HG03439 (cell line): ENCODE data around the gene CIB1.
"Not testable (repeated sequence)": the region's sequence is repeated elsewhere in the genome, so short reads cannot be mapped to it uniquely, and the experiment has no call there.

Source experiments
- ATAC-seq: cut with Tn5 transposase; IDR thresholded peaks from one replicate; pipeline ENCODE4 v1.9.1; 2021; ENCODE audit warnings: mild to moderate bottlenecking, moderate library complexity; ENCODE audit not compliant: unreplicated experiment

The CIB1 gene

DNA sequence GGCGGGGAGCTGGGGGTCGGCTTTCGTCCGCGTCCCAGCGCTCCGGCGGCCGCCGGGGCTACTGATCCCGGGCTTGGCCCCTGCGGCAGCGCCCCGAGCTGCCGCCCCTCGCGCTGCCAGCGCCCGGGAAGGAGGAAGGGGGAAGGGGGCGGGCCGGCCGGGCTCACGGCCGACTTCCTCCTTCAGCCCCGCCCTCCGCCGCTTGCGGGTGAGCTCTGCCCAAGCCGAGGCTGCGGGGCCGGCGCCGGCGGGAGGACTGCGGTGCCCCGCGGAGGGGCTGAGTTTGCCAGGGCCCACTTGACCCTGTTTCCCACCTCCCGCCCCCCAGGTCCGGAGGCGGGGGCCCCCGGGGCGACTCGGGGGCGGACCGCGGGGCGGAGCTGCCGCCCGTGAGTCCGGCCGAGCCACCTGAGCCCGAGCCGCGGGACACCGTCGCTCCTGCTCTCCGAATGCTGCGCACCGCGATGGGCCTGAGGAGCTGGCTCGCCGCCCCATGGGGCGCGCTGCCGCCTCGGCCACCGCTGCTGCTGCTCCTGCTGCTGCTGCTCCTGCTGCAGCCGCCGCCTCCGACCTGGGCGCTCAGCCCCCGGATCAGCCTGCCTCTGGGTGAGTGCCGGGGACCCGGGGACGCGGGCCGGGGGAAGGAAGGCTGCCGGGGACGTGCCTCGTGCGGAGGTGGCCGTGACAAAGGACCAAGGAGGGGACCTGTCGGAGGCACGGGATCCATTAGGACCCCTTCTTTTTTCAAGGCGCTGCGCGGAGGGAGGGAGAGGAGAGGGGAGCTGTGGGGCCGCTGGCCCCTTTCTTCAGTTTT, 32.4 kb downstream of the CIB1 start, which contains the start of gene SEMA4B:
Gene SEMA4B (plus strand): TSS at position 201 of the 814 bp plus-strand sequence. CDS start 249 bp downstream, at position 450.
- peak; percentile 69 for ATAC-seq

DNA sequence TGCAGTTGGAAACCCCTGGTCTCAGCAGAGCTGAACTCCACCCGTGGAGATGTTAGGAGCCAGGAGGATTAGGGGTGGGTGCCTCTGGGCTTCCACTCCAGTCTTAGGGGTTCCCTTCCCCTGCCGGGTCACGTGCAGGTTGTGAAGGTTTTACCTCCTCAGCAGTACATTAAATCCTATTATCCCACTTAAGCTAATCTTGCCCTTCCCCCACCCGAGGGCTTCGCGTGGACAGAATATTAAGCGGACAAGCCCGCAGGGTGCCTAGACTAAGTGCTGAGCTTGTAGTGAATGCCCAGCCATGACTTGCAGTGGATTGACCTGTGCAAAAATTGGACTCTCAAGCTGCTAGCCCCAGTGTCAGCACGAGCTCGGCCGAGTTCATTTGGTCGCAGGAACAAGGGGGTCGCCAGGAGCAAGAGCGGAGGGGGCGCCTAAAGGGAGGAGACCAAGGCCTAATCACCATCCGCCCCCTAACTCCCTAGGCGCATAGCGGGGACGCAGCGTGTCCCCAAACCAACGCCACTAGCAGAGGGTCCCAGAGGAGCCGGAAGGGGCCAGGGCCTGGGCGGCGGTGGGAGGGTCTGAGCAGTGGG, 33.1 kb downstream of the CIB1 start:
- no peak for ATAC-seq

DNA sequence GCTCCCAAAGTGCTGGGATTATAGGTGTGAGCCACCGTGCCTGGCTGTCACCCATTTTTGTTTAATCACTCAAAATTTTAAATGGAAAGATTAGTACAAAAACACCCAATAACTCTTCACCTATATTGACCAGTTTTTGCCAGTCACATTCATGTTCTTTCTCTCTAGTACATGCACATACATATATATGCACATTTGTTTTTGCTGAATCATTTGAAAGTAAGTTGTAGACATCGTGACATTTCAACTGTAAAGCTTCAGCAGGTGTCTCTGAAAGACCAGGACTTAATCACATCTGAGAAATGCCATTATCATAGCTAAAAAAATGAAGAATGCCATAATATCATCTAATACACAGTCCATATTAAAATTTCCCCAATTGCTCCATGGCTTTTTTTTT, 39.1 kb downstream of the CIB1 start:
- ATAC-seq = no peak

DNA sequence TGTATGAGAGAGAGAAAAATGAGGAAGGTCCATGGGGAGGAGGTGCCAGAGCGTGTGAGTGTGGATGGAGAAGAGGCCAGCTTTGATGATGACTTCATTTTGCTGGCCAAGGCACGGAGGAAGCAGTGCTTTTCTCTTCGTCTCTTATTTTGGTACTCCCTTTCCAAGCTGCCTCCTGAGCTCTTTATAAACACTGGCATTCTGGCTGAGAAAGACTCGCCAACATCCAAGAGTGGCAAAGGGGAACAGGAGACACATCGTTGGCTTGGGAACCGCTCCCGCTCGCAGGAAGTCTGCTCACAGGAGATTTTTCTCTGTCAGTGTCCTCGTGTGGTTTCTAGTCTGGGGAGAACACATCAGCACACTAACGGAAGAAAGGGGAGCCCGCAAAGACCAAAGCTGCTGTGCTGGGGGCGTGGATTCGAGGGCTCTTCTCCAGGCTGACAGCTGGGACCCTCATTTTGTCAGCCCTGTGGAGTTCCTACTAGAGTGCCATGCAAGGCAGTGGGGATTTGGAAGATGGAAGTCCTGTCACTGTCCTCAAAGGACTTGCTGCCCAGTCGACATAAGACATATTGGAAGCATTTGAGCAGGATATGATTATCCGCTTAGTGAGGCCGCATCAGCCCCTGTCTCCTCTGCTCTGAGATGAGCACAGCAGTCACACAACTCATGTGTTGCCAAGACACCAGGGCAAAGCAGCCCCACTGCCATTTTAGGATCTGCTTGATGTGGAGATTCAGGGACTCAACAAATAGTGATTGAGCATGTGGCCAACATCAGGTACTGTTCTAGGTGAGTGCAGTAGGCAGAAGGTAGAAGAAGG, 40.6 kb downstream of the CIB1 start:
- no peak for ATAC-seq

DNA sequence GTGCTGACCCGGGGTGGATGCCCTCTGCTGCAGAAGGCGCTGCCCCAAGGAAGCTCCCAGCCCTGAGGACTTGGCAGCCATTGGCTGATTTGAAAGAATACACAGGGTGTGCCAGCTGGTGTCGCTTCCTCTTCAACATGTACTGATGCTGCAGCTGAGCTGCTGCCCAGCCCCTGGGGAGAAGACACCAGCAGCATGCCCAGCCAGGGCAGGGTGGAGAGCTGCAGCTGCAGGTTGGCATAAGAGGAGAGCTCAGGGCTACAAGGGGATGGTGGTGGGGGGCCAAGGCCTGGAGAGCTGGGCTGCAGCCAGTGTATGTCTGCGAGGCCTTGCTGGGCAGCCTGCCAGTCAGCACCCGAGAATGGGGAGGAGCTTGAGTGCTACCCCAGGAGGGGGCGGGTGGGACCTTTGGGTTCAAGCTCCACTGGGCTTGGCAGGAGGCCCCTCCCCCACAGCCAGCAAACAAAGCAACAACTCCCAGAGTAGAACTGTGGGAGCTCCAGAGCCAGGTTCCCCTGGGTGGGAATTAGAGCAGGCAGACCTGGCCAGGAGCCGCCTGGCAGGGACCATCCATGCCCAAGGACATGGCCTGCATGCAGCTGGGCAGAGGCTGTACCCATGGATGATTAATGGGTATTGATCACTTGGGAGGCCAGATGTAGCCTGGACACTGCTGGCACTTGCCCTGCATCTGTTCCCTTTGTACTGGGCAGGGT, 41.8 kb downstream of the CIB1 start:
- no peak for ATAC-seq

DNA sequence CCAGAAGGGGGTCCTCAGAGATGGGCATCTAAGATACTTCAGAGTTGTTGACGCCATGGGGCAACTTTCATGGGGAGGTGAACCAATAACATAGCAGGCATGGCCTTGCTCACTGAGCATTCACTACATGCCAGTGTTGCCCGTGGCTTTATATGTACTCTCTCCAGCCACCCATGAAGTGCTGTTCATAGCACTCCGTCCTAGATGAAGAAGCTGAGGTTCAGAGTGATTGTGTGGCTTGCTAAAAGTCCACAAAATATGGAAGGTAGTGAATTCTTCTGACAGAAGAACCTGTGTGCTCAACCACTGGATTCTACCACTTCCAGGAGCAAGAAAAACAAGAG, 42.4 kb downstream of the CIB1 start:
- peak; percentile 25 for ATAC-seq

DNA sequence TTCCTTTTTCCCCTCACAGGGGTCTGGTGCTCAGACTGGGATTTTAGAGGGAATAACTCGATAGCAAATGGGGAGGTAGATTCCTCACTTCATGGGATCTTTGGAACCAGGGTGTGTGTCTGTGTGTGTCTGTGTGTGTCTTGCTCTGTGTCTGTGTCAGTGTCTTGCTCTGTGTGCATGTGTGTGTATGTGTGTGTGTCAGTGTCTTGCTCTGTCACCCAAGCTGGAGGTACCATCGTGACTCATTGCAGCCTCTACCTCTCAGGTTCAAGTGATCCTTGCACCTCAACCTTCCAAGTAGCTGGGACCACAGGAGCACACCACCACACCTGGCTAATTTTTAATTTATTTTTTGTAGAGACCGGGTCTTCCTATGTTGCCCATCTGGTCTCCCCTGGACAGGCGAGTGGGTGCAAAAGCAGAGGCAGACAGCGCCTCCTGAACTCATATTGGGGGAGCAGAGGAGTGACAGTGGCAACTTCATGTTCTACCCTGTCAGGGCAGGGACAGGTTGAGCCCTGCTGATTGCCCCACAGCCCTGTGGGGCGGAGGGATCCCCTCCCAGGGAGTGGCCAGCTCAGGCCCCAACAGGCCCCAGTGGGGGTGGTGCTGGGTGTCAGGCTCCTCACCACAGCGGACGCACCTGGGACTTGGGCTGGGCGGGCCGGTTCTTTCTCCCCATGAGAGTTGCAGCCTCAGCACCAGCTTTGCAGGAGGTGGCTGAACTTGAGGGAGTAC, 43.0 kb downstream of the CIB1 start:
- peak; percentile 69 for ATAC-seq

DNA sequence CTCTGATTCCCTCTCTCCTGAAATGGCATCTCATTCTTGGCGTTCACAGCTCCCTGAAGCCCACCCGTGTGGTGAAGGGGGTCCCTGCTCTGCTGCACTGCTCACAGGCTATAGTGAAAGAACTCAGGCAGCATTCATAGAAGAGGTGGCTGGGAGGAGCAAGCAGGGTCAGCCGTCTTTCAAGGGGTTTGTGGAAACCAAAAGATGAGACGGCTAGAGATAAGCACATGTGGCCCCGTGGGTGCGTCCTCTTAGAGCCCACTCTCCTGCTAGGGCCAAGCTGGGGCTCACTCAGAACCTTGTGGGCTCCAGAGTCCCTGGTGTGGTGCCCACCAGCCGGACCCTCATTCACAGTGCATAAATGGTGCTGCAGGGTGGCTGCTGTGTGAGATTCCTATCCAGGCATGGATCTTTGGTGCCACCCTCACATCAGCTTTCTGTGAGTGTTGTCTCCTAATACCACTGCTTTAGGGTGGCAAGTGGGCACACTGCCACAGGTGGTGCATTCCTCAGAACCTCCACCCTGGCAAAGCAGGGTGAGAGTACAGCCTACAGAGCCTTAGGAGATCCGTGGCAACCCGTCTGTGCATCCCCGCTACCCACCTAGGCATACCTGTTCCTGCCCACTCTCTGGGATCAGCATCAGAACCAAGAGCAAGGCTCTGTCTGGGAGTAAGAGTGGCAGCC, 43.8 kb downstream of the CIB1 start:
- ATAC-seq = no peak

DNA sequence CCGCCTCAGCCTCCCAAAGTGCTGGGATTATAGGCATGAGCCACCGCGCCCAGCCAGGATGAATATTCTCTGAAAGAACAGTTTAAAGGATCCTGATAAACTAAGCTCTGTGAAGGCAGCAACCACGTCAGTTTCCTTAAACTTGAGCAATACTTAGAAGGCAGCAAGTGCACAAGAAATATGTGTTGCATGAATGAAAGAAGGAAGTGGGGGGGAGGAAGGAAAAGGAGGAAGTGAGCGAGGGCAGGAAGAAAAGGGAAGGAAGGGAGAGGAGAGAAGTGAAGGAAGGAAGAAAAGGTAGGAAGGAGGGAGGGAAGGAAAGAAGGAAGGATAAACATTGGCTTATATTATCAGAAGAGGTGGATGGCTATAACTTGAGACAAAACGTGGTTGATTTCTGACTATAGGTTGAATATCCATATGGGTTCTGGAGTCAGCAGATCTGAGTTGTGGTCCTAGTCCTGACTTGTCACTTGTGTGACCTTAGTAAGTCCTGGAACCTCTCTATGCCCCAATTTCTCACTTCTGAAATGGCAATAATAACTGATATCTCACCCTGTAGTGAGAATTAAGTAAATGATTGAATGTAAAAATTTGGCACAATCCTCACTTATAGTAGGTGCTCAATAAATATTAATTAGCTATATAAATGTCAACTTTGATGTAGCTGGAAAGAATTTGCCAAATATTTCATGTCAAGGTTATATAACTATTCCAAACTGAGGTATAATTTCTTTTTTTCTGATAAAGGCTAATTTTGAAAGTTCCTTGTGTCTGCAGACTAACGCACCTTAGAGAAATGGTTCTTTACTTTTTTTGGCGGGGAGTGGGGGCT, 44.6 kb downstream of the CIB1 start:
- ATAC-seq = no peak

DNA sequence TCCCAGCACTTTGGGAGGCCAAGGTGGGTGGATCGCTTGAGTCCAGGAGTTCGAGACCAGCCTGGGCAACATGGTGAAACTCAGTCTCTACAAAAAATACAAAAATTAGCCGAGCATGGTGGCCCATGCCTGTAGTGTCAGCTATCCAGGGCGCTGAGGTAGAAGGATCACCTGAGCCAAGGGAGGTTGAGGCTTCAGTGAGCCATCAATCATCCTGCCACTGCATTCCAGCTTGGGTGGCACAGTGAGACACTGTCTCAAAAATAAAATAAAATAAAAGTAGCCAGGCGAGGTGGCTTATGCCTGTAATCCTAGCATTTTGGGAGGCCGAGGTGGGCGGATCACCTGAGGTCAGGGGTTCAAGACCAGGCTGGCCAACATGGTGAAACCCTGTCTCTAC, 45.7 kb downstream of the CIB1 start:
- ATAC-seq = not testable (repeated sequence)

DNA sequence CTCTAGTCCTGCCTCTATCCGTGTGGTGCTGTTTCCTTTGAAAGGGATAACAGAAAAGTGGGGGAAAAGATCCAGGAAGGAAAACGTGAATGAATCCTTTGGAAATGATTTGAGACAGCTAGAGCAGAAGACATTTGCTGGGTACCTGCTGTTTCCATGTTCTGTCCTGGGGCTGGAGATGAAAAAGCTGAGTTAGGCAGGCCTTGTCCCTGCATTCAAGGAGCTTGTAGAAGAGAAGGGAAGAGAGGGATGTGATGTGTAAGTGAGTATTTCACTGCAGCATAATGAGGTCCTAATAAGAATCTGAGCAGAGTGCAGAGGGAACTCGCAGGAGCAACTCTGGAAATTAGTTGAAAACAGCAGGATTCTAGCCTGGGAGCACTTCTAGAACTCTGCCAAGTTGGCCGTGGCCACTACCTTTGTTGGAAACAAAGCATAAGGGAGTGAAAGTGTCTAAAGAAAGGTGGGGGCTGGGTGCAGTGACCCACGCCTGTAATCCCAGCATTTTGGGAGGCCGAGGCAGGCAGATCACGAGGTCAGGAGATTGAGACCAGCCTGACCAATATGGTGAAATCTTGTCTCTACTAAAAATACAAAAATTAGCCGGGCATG, 46.4 kb downstream of the CIB1 start:
- no peak for ATAC-seq

DNA sequence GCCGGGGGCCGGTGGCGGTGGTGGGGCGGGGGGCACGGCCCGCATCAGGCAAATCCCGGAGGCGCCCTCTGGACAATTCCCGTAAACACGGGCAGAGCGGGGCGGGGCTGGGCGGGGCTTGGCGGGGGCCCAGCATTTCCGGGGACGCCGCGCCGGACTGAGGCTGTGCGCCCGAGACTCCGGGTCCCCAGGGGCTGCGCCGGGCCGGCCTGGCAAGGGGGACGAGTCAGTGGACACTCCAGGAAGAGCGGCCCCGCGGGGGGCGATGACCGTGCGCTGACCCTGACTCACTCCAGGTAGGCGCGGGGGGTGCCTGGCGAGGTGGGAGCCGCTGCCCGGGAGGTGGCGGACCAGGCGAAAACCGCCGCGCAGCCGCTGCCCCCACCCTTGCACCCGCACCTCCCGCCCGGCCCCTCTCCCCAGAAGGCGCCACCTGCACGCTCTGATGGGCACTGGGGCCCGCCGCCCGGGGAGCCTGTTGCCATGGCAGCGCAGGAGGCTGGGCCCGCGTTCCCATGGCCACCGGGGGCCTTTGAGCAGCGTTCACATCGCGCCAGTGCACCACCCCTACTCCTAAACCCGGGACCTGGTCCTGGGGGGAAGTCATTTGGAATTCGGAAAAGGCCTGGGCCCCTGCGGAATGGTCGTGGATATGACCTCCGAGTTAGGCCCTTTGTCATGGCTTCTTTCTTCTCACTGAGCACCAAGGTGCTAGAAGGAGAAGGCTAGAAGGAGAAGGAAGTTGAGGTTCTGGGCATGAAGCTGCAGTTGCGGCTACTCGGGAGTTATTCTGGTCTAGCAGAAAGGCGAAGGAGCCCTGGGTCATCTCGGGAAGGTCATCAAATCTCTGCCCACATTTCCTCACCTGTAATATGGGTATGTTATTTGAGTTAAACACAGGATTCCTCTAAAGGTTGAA, 48.7 kb downstream of the CIB1 start:
- ATAC-seq = peak; percentile 69

DNA sequence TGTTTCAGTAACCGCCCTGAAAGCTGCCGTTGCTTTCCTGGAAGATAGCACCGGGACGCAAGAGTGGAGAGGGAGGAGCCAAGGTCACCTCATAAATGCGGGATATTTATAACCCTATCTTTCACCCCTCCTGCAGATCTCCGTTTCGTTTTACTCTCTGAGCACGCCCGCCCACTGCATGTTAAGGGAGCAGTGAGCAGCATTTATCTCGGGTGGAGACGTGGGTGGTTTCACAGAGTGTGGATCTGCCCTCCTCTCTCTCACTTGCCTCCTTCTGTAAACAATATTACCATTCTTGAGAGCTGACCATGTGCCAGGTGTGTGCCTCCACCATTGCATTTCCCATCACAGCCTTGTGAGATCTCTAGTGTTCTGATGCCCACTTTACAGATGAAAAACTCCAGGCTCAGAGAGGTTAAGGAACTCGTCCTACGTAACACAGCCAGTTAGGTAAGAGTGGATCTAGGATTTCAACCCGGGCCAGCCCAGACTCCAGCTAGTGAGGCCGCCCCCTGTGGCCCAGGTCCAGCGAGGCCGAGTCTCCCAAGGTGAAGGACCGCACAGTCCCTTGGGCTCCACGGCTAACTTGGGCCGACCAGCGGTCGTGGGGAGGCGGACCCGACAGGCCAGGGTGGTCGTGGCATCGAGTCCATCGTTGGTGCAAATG, 49.5 kb downstream of the CIB1 start:
- ATAC-seq = peak; percentile 48

DNA sequence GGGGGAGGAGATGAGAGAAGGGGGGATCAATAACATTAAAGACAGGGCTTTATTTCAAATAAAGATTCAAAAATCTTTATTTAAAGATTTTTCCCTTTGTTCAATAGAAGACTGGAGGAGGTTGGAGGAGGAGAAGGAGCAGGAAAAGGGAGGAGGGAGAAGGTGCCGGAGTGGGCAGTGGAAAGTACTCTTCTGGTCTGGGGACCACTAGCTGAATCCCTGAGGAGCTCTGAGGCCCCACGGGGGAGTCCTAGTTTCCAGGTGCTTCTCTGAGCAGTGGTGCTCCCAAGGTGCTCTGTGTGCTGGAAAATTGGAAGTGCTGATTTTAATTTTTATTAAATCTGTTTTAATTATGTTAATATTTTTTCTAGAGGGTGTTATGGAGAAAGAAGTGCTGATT, 52.0 kb downstream of the CIB1 start:
- ATAC-seq = no peak
